Stimulated activated naive B cell treated with anti-CD40 and anti-IgM and Interleukin-4, amounts not matched to agents 10 μg/mL and 1 μg/mL and 100 μg/mL, for 72 hours (primary cell): ENCODE results near the gene FAM204A.

ENCODE experiments used
- ATAC-seq, 2 donors: fragments of 150-1000 bp; cut with Tn5 transposase; replicated peaks; 2 replicates each; pipeline ENCODE4 v1.10.0; 2021; ENCODE audit warnings: moderate library complexity in 1 of 2
- DNase-seq: peaks from one replicate; pipeline ENCODE4 v3.0.0; 2021
- H3K27ac Mint-ChIP-seq: one replicate; pipeline ENCODE4 v1.8.0; 2022; ENCODE audit warnings: mild to moderate bottlenecking, mixed read lengths
- H3K27me3 Mint-ChIP-seq, 2 donors: one replicate each; pipeline ENCODE4 v1.8.0; 2022; ENCODE audit warnings: mixed read lengths in 2 of 2
- H3K36me3 Mint-ChIP-seq, 2 donors: one replicate each; pipeline ENCODE4 v1.8.0; 2022; ENCODE audit warnings: mixed read lengths in 2 of 2, mild to moderate bottlenecking in 1 of 2
- H3K4me1 Mint-ChIP-seq, 2 donors: one replicate each; pipeline ENCODE4 v1.8.0; 2022; ENCODE audit warnings: mixed read lengths in 2 of 2, mild to moderate bottlenecking in 1 of 2
- H3K4me3 Mint-ChIP-seq, 2 donors: one replicate each; pipeline ENCODE4 v1.8.0; 2022; ENCODE audit warnings: mild to moderate bottlenecking in 2 of 2, mixed read lengths in 2 of 2, moderate library complexity in 1 of 2
- H3K9me3 Mint-ChIP-seq, 2 donors: one replicate each; pipeline ENCODE4 v1.8.0; 2022; ENCODE audit warnings: mixed read lengths in 2 of 2, mild to moderate bottlenecking in 1 of 2

Gene FAM204A

GRCh38 chr10:118310822-118311221 lies 31.3 kb downstream of the FAM204A start:
- no peak overlapping the region for H3K27ac Mint-ChIP-seq
- DNase-seq: no peak
- peaks cover 28 to 44% of the 10 kb centered on the region in 2 donors for H3K36me3 Mint-ChIP-seq
- H3K27me3 Mint-ChIP-seq: no peaks in the 10 kb centered on the region
- no peak overlapping the region for H3K4me3 Mint-ChIP-seq
- no peak for ATAC-seq
- no peaks in the 10 kb centered on the region for H3K4me1 Mint-ChIP-seq
- no peaks in the 10 kb centered on the region for H3K9me3 Mint-ChIP-seq

- DNase-seq (no peak), ATAC-seq (no peak)
- Mint-ChIP-seq H3K36me3 (peaks cover 30 to 47% of the 10 kb centered on the region in 2 donors), H3K27me3 (no peaks in the 10 kb centered on the region), H3K9me3 (no peaks in the 10 kb centered on the region), H3K27ac (no peak overlapping the region), H3K4me3 (no peak overlapping the region), H3K4me1 (no peaks in the 10 kb centered on the region)
These were observed 32.2 kb downstream of the FAM204A start for GRCh38 chr10:118309911-118310310.

GRCh38 chr10:118308664-118309063 lies 33.5 kb downstream of the FAM204A start:
- H3K4me1 Mint-ChIP-seq: no peaks in the 10 kb centered on the region
- peaks cover 34 to 55% of the 10 kb centered on the region in 2 donors for H3K36me3 Mint-ChIP-seq
- no peak for ATAC-seq

GRCh38 chr10:118307859-118308258 lies 34.3 kb downstream of the FAM204A start:
- Mint-ChIP-seq H3K36me3 (peaks cover 31 to 50% of the 10 kb centered on the region in 2 donors), H3K9me3 (no peaks in the 10 kb centered on the region), H3K27ac (no peak overlapping the region), H3K4me1 (no peaks in the 10 kb centered on the region), H3K27me3 (no peaks in the 10 kb centered on the region), H3K4me3 (no peak overlapping the region)
- DNase-seq (no peak), ATAC-seq (no peak)

More at GRCh38 chr10:118308664-118309063, 33.5 kb downstream of the FAM204A start:
- Mint-ChIP-seq H3K27me3 (no peaks in the 10 kb centered on the region), H3K27ac (no peak overlapping the region), H3K9me3 (no peaks in the 10 kb centered on the region), H3K4me3 (no peak overlapping the region)
- no peak for DNase-seq

- Mint-ChIP-seq H3K36me3 (peaks cover 31 to 45% of the 10 kb centered on the region in 2 donors), H3K27me3 (no peaks in the 10 kb centered on the region), H3K4me1 (no peaks in the 10 kb centered on the region), H3K9me3 (no peaks in the 10 kb centered on the region), H3K27ac (no peak overlapping the region), H3K4me3 (no peak overlapping the region)
- DNase-seq (no peak), ATAC-seq (no peak)
These were observed 34.9 kb downstream of the FAM204A start for GRCh38 chr10:118307220-118307619.

GRCh38 chr10:118305730-118306129 lies 36.4 kb downstream of the FAM204A start:
- DNase-seq (no peak), ATAC-seq (no peak)
- Mint-ChIP-seq H3K9me3 (no peaks in the 10 kb centered on the region), H3K27me3 (no peaks in the 10 kb centered on the region), H3K27ac (no peak overlapping the region), H3K4me3 (no peak overlapping the region), H3K36me3 (peaks cover 24 to 36% of the 10 kb centered on the region in 2 donors), H3K4me1 (no peaks in the 10 kb centered on the region)

- H3K36me3 Mint-ChIP-seq: peaks cover 22 to 36% of the 10 kb centered on the region in 2 donors
- ATAC-seq (no peak), DNase-seq (no peak)
- no peaks in the 10 kb centered on the region for H3K9me3 Mint-ChIP-seq
- H3K27me3 Mint-ChIP-seq: no peaks in the 10 kb centered on the region
- H3K27ac Mint-ChIP-seq: no peak overlapping the region
- no peak overlapping the region for H3K4me3 Mint-ChIP-seq
- H3K4me1 Mint-ChIP-seq: no peaks in the 10 kb centered on the region
These were observed 37.6 kb downstream of the FAM204A start for GRCh38 chr10:118304521-118304920.

- DNase-seq: no peak
These were observed 40.9 kb downstream of the FAM204A start for GRCh38 chr10:118301211-118301610.

GRCh38 chr10:118300320-118300719 lies 41.8 kb downstream of the FAM204A start:
- Mint-ChIP-seq H3K27me3 (no peaks in the 10 kb centered on the region), H3K4me3 (no peak overlapping the region), H3K36me3 (peaks cover 15 to 27% of the 10 kb centered on the region in 2 donors), H3K27ac (no peak overlapping the region), H3K4me1 (no peaks in the 10 kb centered on the region), H3K9me3 (no peaks in the 10 kb centered on the region)
- DNase-seq: no peak
- no peak for ATAC-seq

More at GRCh38 chr10:118301211-118301610, 40.9 kb downstream of the FAM204A start:
- Mint-ChIP-seq H3K27me3 (no peaks in the 10 kb centered on the region), H3K36me3 (peaks cover 19 to 31% of the 10 kb centered on the region in 2 donors), H3K4me3 (no peak overlapping the region), H3K4me1 (no peaks in the 10 kb centered on the region), H3K9me3 (no peaks in the 10 kb centered on the region), H3K27ac (no peak overlapping the region)
- no peak for ATAC-seq

- H3K9me3 Mint-ChIP-seq: no peaks in the 10 kb centered on the region
- H3K4me1 Mint-ChIP-seq: no peaks in the 10 kb centered on the region
- peaks cover 6 to 13% of the 10 kb centered on the region in 2 donors for H3K36me3 Mint-ChIP-seq
- H3K4me3 Mint-ChIP-seq: no peak overlapping the region
- DNase-seq (no peak), ATAC-seq (no peak)
- no peak overlapping the region for H3K27ac Mint-ChIP-seq
- no peaks in the 10 kb centered on the region for H3K27me3 Mint-ChIP-seq
These were observed 43.3 kb downstream of the FAM204A start for GRCh38 chr10:118298787-118299186.

- ATAC-seq (no peak), DNase-seq (no peak)
- Mint-ChIP-seq H3K36me3 (no peaks in the 10 kb centered on the region), H3K9me3 (peaks cover 0 to 4% of the 10 kb centered on the region in 2 donors), H3K4me3 (no peak overlapping the region), H3K4me1 (no peaks in the 10 kb centered on the region), H3K27ac (no peak overlapping the region), H3K27me3 (peaks cover 34 to 43% of the 10 kb centered on the region in 2 donors)
These were observed 51.0 kb downstream of the FAM204A start for GRCh38 chr10:118291122-118291521.

- H3K9me3 Mint-ChIP-seq: peaks cover 0 to 4% of the 10 kb centered on the region in 2 donors
- no peaks in the 10 kb centered on the region for H3K36me3 Mint-ChIP-seq
- H3K4me1 Mint-ChIP-seq: no peaks in the 10 kb centered on the region
- no peak overlapping the region for H3K4me3 Mint-ChIP-seq
- DNase-seq (no peak), ATAC-seq (no peak)
- H3K27me3 Mint-ChIP-seq: peaks cover 38 to 45% of the 10 kb centered on the region in 2 donors
- H3K27ac Mint-ChIP-seq: no peak overlapping the region
These were observed 51.6 kb downstream of the FAM204A start for GRCh38 chr10:118290471-118290995.

- no peak overlapping the region for H3K27ac Mint-ChIP-seq
- no peaks in the 10 kb centered on the region for H3K36me3 Mint-ChIP-seq
- DNase-seq: no peak
- no peak overlapping the region for H3K4me3 Mint-ChIP-seq
- H3K9me3 Mint-ChIP-seq: peaks cover 0 to 8% of the 10 kb centered on the region in 2 donors
- H3K27me3 Mint-ChIP-seq: peaks cover 46% of the 10 kb centered on the region in 2 donors
- H3K4me1 Mint-ChIP-seq: no peaks in the 10 kb centered on the region
- ATAC-seq: no peak
These were observed 54.9 kb downstream of the FAM204A start for GRCh38 chr10:118287076-118287806.

- DNase-seq: no peak
- H3K4me1 Mint-ChIP-seq: no peaks in the 10 kb centered on the region
These were observed 55.9 kb downstream of the FAM204A start for GRCh38 chr10:118286051-118286838.

More at GRCh38 chr10:118286051-118286838, 55.9 kb downstream of the FAM204A start:
- no peak for ATAC-seq
- Mint-ChIP-seq H3K9me3 (peaks cover 0 to 8% of the 10 kb centered on the region in 2 donors), H3K27ac (no peak overlapping the region), H3K36me3 (no peaks in the 10 kb centered on the region), H3K27me3 (peaks cover 42 to 49% of the 10 kb centered on the region in 2 donors), H3K4me3 (no peak overlapping the region)
